HepG2 (cell line): ENCODE measurements around the gene RAB8A. TPM values are rescaled to one million over a fixed set of nuclear protein-coding genes. Genes with fewer than 3 reads are reported as not detected.

Experiments
- AHDC1 ChIP-seq: sonication (generic); formaldehyde crosslinking; IDR thresholded peaks from 2 replicates; pipeline ENCODE4 v1.5.1; 2020; ENCODE audit warnings: mild to moderate bottlenecking, missing genetic modification reagents, borderline replicate concordance
- BATF2 ChIP-seq: sonication (generic); formaldehyde crosslinking; IDR thresholded peaks from 2 replicates; pipeline ENCODE4 v1.8.0; 2022; ENCODE audit warnings: mild to moderate bottlenecking, missing genetic modification reagents, moderate library complexity
- CBX2 ChIP-seq, 2 experiments: fragments of 200-600 bp in 1 of 2; sonication (generic); formaldehyde crosslinking in 1 of 2; IDR thresholded peaks; 2 replicates each; pipeline versions ENCODE4 v1.7.0 to v1.8.1; 2018 to 2022; ENCODE audit warnings: low read depth in 2 of 2, low read length in 1 of 2, mild to moderate bottlenecking in 1 of 2, missing genetic modification reagents in 1 of 2
- E2F1 ChIP-seq: sonication (generic); formaldehyde crosslinking; IDR thresholded peaks from 2 replicates; pipeline ENCODE4 v1.5.0; 2020; ENCODE audit warnings: missing genetic modification reagents
- FIP1L1 ChIP-seq: fragments of 200-400 bp; formaldehyde crosslinking; IDR thresholded peaks from 2 replicates; pipeline ENCODE4 v1.6.1; 2018; ENCODE audit warnings: low read depth, mild to moderate bottlenecking, low read length, moderate library complexity, borderline replicate concordance; ENCODE audit not compliant: insufficient read depth
- JUN ChIP-seq: sonication (generic); formaldehyde crosslinking; IDR thresholded peaks from 2 replicates; pipeline ENCODE4 v1.4.0; 2020; ENCODE audit warnings: mild to moderate bottlenecking, missing genetic modification reagents
- MLX ChIP-seq: IDR thresholded peaks from 2 replicates; pipeline ENCODE4 v1.6.1; 2016
- NBN ChIP-seq: fragments of 450-650 bp; conservative IDR thresholded peaks from 2 replicates; pipeline ENCODE4 v1.6.1; 2017
- SNAPC4 ChIP-seq: sonication (generic); formaldehyde crosslinking; IDR thresholded peaks from 2 replicates; pipeline ENCODE4 v1.4.0; 2020; ENCODE audit warnings: mild to moderate bottlenecking, missing genetic modification reagents
- ZKSCAN8 ChIP-seq: IDR thresholded peaks from 2 replicates; pipeline ENCODE4 v1.6.1; 2016; ENCODE audit warnings: borderline replicate concordance, missing genetic modification reagents, missing compliant biosample characterization
- ZNF230 ChIP-seq: sonication (generic); formaldehyde crosslinking; IDR thresholded peaks from 2 replicates; pipeline ENCODE4 v1.4.0; 2020; ENCODE audit warnings: mild to moderate bottlenecking, missing genetic modification reagents
- ZNF570 ChIP-seq: sonication (generic); formaldehyde crosslinking; IDR thresholded peaks from 2 replicates; pipeline ENCODE4 v1.4.0; 2020; ENCODE audit warnings: mild to moderate bottlenecking, missing genetic modification reagents, borderline replicate concordance
- polyA plus RNA-seq, 8 experiments: library from polyadenylated mRNA; depleted of rRNA in 3 of 8; stranded (reverse) in 7 of 8; unstranded in 1 of 8; fragments of >200 nt; fragmentation: Illumina TruSeq in 4 of 8; extraction: Trizol in 4 of 8; gene quantifications; 2 replicates each; pipeline versions ENCODE4 v1.2.1 to v1.2.3, GENCODE V29; 2011 to 2016; ENCODE audit warnings: low read depth in 4 of 8, missing spikeins in 1 of 8, mixed read lengths in 1 of 8; ENCODE audit not compliant: insufficient read depth in 1 of 8
- total RNA-seq, 5 experiments: library from RNA; depleted of rRNA; stranded (reverse); fragments of >200 nt; fragmentation: Illumina TruSeq; extraction: Trizol; gene quantifications; 2 replicates each; pipeline ENCODE4 v1.2.3, GENCODE V29; 2016; ENCODE audit warnings: low read depth in 1 of 5

The RAB8A gene
- total and polyA plus RNA-seq, 2 of the 13 experiments (the other 11 are each of a cell fraction or from before 2014, with no cell fraction given) = 36.7 to 45.0 TPM

GRCh38 chr19:16111160-16111908 lies at the start of gene RAB8A (continued):
- no peak for TF ChIP-seq SNAPC4
- TF ChIP-seq ZKSCAN8 = peak; percentile 43; the same call in 1 of the 2 replicates
- TF ChIP-seq ZNF570 (CRISPR knock-in tag) = no peak
- TF ChIP-seq MLX (CRISPR knock-in tag) = peak; percentile 78
- no peak for TF ChIP-seq JUN (CRISPR knock-in tag)
- TF ChIP-seq E2F1 (CRISPR knock-in tag) = peak; percentile 96
- TF ChIP-seq ZNF230 (CRISPR knock-in tag) = peak; percentile 78; the same call in 1 of the 2 replicates
- no peak for TF ChIP-seq CBX2 (IDR thresholded peaks at IDR 0.05; ENCODE audit: low read depth, low read length)
- no peak for TF ChIP-seq CBX2 (CRISPR knock-in tag; IDR thresholded peaks at IDR 0.05; ENCODE audit: low read depth)
- no peak for TF ChIP-seq AHDC1 (CRISPR knock-in tag)
- no peak for TF ChIP-seq FIP1L1
- TF ChIP-seq NBN = no peak
- no peak for TF ChIP-seq BATF2
